PC-3 (cell line): ENCODE data around the gene LIN9. TPM values are rescaled to one million over a fixed set of nuclear protein-coding genes. Genes with fewer than 3 reads are reported as not detected.

Source experiments
- ATAC-seq: fragments of 200-7000 bp; cut with Tn5 transposase; 2 replicates; pipeline ENCODE4 v1.9.1; 2020; ENCODE audit warnings: mild to moderate bottlenecking, moderate library complexity
- BruUV-seq: library from RNA; stranded (reverse); fragments of 400-500 nt; replicated peaks from 2 replicates; lab custom pipeline; 2021; lab: Mats Ljungman, UMichigan
- CTCF ChIA-PET: fragments of 300-600 bp; sonication (Branson Sonifier 250); formaldehyde crosslinking; loops from one replicate; lab custom pipeline; 2022; ENCODE audit warnings: antibody characterized with exemption; lab: Charles Lee
- POLR2A ChIA-PET: fragments of 300-600 bp; sonication (Branson Sonifier 250); formaldehyde crosslinking; loops from one replicate; lab custom pipeline; 2022; ENCODE audit warnings: antibody characterized with exemption; ENCODE audit not compliant: unreplicated experiment; lab: Charles Lee
- DNase-seq: peaks from one replicate; pipeline ENCODE4 v3.0.0-alpha.2; 2015
- H2AFZ ChIP-seq: fragments of 300-600 bp; sonication (generic); 2 replicates; pipeline ENCODE4 v1.6.0; 2016; ENCODE audit warnings: antibody characterized with exemption, low read length
- H3F3A ChIP-seq: fragments of 300-600 bp; sonication (generic); one replicate; pipeline ENCODE4 v1.6.0; 2017; ENCODE audit warnings: antibody characterized with exemption, low read length, control low read depth, mild to moderate bottlenecking; ENCODE audit not compliant: unreplicated experiment
- H3K27ac ChIP-seq: fragments of 300-600 bp; sonication (generic); 2 replicates; pipeline ENCODE4 v1.5.1; 2016; ENCODE audit warnings: mild to moderate bottlenecking, low read length
- H3K27me3 ChIP-seq: fragments of 300-600 bp; sonication (generic); 2 replicates; pipeline ENCODE4 v1.6.1; 2016; ENCODE audit warnings: low read length, mixed read lengths
- H3K36me3 ChIP-seq: fragments of 300-600 bp; sonication (generic); 2 replicates; pipeline ENCODE4 v1.6.1; 2016; ENCODE audit warnings: low read depth, mixed run types, low read length, mixed read lengths
- H3K4me1 ChIP-seq: fragments of 300-600 bp; sonication (generic); 2 replicates; pipeline ENCODE4 v1.5.1; 2016; ENCODE audit warnings: low read length; ENCODE audit not compliant: insufficient read depth
- H3K4me2 ChIP-seq: fragments of 300-600 bp; sonication (generic); 2 replicates; pipeline ENCODE4 v1.6.0; 2016; ENCODE audit warnings: low read length
- H3K4me3 ChIP-seq: fragments of 300-600 bp; sonication (generic); 2 replicates; pipeline ENCODE4 v1.5.1; 2016; ENCODE audit warnings: mild to moderate bottlenecking, low read length, mixed read lengths
- H3K79me2 ChIP-seq: fragments of 300-600 bp; sonication (generic); 2 replicates; pipeline ENCODE4 v1.6.1; 2017; ENCODE audit warnings: low read length, mixed read lengths
- H3K9ac ChIP-seq: fragments of 300-600 bp; sonication (generic); 2 replicates; pipeline ENCODE4 v1.6.0; 2016; ENCODE audit warnings: mild to moderate bottlenecking, low read length
- H3K9me2 ChIP-seq: fragments of 300-600 bp; sonication (generic); replicated peaks from 2 replicates; pipeline ENCODE4 v1.6.1; 2016; ENCODE audit warnings: mixed run types, low read length, mixed read lengths
- H3K9me3 ChIP-seq: fragments of 300-600 bp; sonication (generic); 2 replicates; pipeline ENCODE4 v1.6.1; 2016; ENCODE audit warnings: low read length, mixed read lengths
- H4K20me1 ChIP-seq: fragments of 300-600 bp; sonication (generic); 2 replicates; pipeline ENCODE4 v1.6.1; 2016; ENCODE audit warnings: low read length, mixed read lengths
- EZH2 ChIP-seq: fragments of 300-600 bp; sonication (generic); IDR thresholded peaks from one replicate; pipeline ENCODE4 v1.6.1; 2017; ENCODE audit warnings: antibody characterized with exemption, mild to moderate bottlenecking, low read length; ENCODE audit not compliant: unreplicated experiment
- EZH2phosphoT487 ChIP-seq: fragments of 300-600 bp; sonication (generic); IDR thresholded peaks from 2 replicates; pipeline ENCODE4 v1.6.1; 2018; ENCODE audit warnings: mild to moderate bottlenecking, antibody characterized with exemption, low read length, borderline replicate concordance
- intact Hi-C: fragments of 100-400 bp; cut with micrococcal nuclease; formaldehyde crosslinking; loops from 2 replicates; pipeline ENCODE4 v1.9.0; 2023
- total RNA-seq: library from RNA; depleted of rRNA; stranded (reverse); fragments of >200 nt; gene quantifications from 2 replicates; pipeline ENCODE4 v1.2.3, GENCODE V29; 2014
- TF ChIP-seq, protein P1 (sequence below): fragments of 300-600 bp; sonication (generic); conservative IDR thresholded peaks from 2 replicates; pipeline ENCODE4 v1.5.1; 2017; ENCODE audit warnings: antibody characterized with exemption, low read depth, mild to moderate bottlenecking, low read length

The LIN9 gene
- total RNA-seq, 1 experiment from 2014 or later, result 25.3 TPM

DNA sequence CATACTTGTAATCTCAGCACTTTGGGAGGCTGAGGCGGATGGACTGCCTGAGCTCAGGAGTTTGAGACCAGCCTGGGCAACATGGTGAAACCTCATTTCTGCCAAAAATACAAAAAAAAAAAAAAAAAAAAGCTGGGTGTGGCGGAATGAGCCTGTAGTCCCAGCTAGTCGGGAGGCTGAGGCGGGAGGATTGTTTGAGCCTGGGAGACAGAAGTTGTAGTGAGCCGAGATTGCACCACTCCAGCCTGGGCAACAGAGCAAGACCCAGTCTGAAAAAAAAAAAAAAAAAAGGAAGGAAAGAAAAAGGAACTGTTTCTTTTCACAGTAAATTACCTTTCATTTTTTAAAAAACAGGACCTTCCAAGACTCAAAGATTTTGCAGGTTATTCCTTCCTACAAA, 29.5 kb downstream of the LIN9 start:
- no peak for ATAC-seq
- ChIA-PET POLR2A (interaction anchor here (0.6 kb wide), 1 partner anchor 30 kb away, joined by 3 read pairs; the partner anchor contains the start of gene LIN9), CTCF (no interaction called here)
- H3K4me2 ChIP-seq, result no peak overlapping the region
- no TSS peak for BruUV-seq
- peaks cover 30% of the 10 kb centered on the region for H3K36me3 ChIP-seq
- intact Hi-C loops, result loop anchor here (5.0 kb wide), 1 partner anchor 77 kb away; no protein-coding TSS in a partner anchor
- no peak overlapping the region for H3K4me3 ChIP-seq
- no peaks in the 10 kb centered on the region for H3K9me2 ChIP-seq
- no peak overlapping the region for H2AFZ ChIP-seq
- TF ChIP-seq EZH2phosphoT487 (no peak), EZH2 (no peak)
- TF ChIP-seq, protein P1, sequence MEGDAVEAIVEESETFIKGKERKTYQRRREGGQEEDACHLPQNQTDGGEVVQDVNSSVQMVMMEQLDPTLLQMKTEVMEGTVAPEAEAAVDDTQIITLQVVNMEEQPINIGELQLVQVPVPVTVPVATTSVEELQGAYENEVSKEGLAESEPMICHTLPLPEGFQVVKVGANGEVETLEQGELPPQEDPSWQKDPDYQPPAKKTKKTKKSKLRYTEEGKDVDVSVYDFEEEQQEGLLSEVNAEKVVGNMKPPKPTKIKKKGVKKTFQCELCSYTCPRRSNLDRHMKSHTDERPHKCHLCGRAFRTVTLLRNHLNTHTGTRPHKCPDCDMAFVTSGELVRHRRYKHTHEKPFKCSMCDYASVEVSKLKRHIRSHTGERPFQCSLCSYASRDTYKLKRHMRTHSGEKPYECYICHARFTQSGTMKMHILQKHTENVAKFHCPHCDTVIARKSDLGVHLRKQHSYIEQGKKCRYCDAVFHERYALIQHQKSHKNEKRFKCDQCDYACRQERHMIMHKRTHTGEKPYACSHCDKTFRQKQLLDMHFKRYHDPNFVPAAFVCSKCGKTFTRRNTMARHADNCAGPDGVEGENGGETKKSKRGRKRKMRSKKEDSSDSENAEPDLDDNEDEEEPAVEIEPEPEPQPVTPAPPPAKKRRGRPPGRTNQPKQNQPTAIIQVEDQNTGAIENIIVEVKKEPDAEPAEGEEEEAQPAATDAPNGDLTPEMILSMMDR, result no peak
- no peaks in the 10 kb centered on the region for H3K79me2 ChIP-seq
- H3F3A ChIP-seq, result no peaks in the 10 kb centered on the region
- peaks cover 12% of the 10 kb centered on the region for H3K4me1 ChIP-seq
- H3K9me3 ChIP-seq, result no peaks in the 10 kb centered on the region
- no peaks in the 10 kb centered on the region for H3K27me3 ChIP-seq
- no peak overlapping the region for H3K27ac ChIP-seq
- DNase-seq, result no peak
- H4K20me1 ChIP-seq, result 0 out of 2 replicates have a peak, but pooled peaks cover 3% of the 10 kb centered on the region
- no peak overlapping the region for H3K9ac ChIP-seq

DNA sequence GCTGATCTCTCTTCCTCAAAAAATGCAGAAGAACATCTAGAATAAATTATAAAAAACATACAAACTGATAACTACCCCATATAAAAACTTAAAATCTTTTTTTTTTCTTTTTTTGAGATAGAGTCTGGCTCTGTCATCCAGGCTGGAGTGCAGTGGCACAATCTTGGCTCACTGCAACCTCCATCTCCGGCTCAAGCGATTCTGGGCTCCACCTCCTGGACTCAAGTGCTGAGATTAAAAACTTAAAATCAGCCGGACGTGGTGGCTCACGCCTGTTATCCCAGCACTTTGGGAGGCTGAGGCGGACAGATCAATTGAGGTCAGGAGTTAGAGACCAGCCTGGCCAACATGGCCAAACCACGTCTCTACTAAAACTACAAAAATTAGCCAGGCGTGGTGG, 31.1 kb downstream of the LIN9 start:
- 0 out of 2 replicates have a peak, but pooled peaks cover 3% of the 10 kb centered on the region for H4K20me1 ChIP-seq
- no peak overlapping the region for H3K4me2 ChIP-seq
- H3K9me2 ChIP-seq, result no peaks in the 10 kb centered on the region
- DNase-seq (no peak), ATAC-seq (no peak)
- H3F3A ChIP-seq, result no peaks in the 10 kb centered on the region
- no peaks in the 10 kb centered on the region for H3K79me2 ChIP-seq
- H2AFZ ChIP-seq, result no peak overlapping the region
- no peak overlapping the region for H3K27ac ChIP-seq
- H3K36me3 ChIP-seq, result peaks cover 25% of the 10 kb centered on the region
- intact Hi-C loops, result loop anchor here (5.0 kb wide), 1 partner anchor 76 kb away; no protein-coding TSS in a partner anchor
- no peaks in the 10 kb centered on the region for H3K9me3 ChIP-seq
- ChIA-PET POLR2A (no interaction called here), CTCF (no interaction called here)
- no peaks in the 10 kb centered on the region for H3K27me3 ChIP-seq
- no peak overlapping the region for H3K4me3 ChIP-seq
- TF ChIP-seq, protein P1, result no peak
- TF ChIP-seq EZH2, result no peak
- no peak for TF ChIP-seq EZH2phosphoT487
- no TSS peak for BruUV-seq
- H3K9ac ChIP-seq, result no peak overlapping the region
- H3K4me1 ChIP-seq, result peaks cover 12% of the 10 kb centered on the region

DNA sequence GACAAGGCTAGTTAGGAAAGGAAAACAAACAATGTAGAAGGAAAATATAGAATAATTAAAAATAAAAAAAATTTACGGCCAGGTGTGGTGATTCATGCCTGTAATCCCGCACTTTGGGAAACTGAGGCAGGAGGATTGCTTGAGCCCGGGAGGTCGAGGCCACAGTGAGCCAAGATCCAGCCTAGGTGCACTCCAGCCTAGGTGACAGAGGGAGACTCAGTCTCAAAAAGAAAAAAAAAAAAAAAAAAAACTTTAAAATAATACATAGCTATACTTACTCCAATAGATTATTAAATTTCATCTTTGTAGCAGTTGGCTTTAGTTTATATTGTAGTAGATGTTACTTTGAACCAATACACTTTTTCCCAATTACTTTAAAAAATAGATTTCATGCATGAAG, 32.0 kb downstream of the LIN9 start:
- H3K4me1 ChIP-seq, result peaks cover 12% of the 10 kb centered on the region
- H2AFZ ChIP-seq, result no peak overlapping the region
- ATAC-seq, result no peak
- POLR2A ChIA-PET, result interaction anchor here (0.6 kb wide), 1 partner anchor 96 kb away, joined by 11 read pairs; no protein-coding TSS in a partner anchor
- no peak for DNase-seq
- H4K20me1 ChIP-seq, result 0 out of 2 replicates have a peak, but pooled peaks cover 3% of the 10 kb centered on the region
- no peaks in the 10 kb centered on the region for H3K9me3 ChIP-seq
- CTCF ChIA-PET, result interaction anchor here (0.7 to 0.8 kb wide), 2 partner anchors 80 to 152 kb away, joined by 3 to 6 read pairs; no protein-coding TSS in a partner anchor
- no peak overlapping the region for H3K9ac ChIP-seq
- intact Hi-C loops, result loop anchor here (5.0 kb wide), 1 partner anchor 75 kb away; no protein-coding TSS in a partner anchor
- no peaks in the 10 kb centered on the region for H3K79me2 ChIP-seq
- no peak overlapping the region for H3K4me2 ChIP-seq
- peak overlapping the region; percentile 6; the same call in 1 of the 2 replicates for H3K27ac ChIP-seq
- no TSS peak for BruUV-seq
- no peak overlapping the region for H3K4me3 ChIP-seq
- peaks cover 22% of the 10 kb centered on the region for H3K36me3 ChIP-seq
- no peaks in the 10 kb centered on the region for H3K9me2 ChIP-seq
- no peaks in the 10 kb centered on the region for H3K27me3 ChIP-seq
- H3F3A ChIP-seq, result no peaks in the 10 kb centered on the region
- no peak for TF ChIP-seq EZH2
- TF ChIP-seq, protein P1, result no peak
- TF ChIP-seq EZH2phosphoT487, result no peak
